ENCODE measurements around the gene RUNDC3A. TPM values are rescaled to one million over a fixed set of nuclear protein-coding genes. Genes with fewer than 3 reads are reported as not detected.

The RUNDC3A gene
- total RNA-seq, 1 experiment from 2014 or later: 0.36 TPM

GRCh38 chr17:44283344-44284023 lies 24.9 kb upstream of the RUNDC3A start:
- DNase-seq (ENCODE audit: low spot score): no peak

- no peak for DNase-seq (ENCODE audit: low spot score)
Measured at GRCh38 chr17:44284024-44284400, 24.4 kb upstream of the RUNDC3A start.

GRCh38 chr17:44287651-44288050 lies 20.8 kb upstream of the RUNDC3A start:
- no peak for DNase-seq (ENCODE audit: low spot score)

- no peak for DNase-seq (ENCODE audit: low spot score)
Measured at GRCh38 chr17:44293509-44294226, 14.7 kb upstream of the RUNDC3A start.

- DNase-seq (ENCODE audit: low spot score): no peak
Measured at GRCh38 chr17:44297975-44298374, 10.4 kb upstream of the RUNDC3A start.

GRCh38 chr17:44304651-44305050 lies 3.8 kb upstream of the RUNDC3A start:
- DNase-seq (ENCODE audit: low spot score): no peak

- DNase-seq (ENCODE audit: low spot score): no peak
Measured at GRCh38 chr17:44307387-44308186, 814 bp upstream of the RUNDC3A start.

GRCh38 chr17:44308865-44309264 lies 464 bp downstream of the RUNDC3A start:
- DNase-seq (ENCODE audit: low spot score): no peak

GRCh38 chr17:44309472-44309871 lies 1.1 kb downstream of the RUNDC3A start:
- no peak for DNase-seq (ENCODE audit: low spot score)

GRCh38 chr17:44310188-44310587 lies 1.8 kb downstream of the RUNDC3A start:
- no peak for DNase-seq (ENCODE audit: low spot score)

- no peak for DNase-seq (ENCODE audit: low spot score)
Measured at GRCh38 chr17:44310609-44311376, 2.4 kb downstream of the RUNDC3A start.

- DNase-seq (ENCODE audit: low spot score): no peak
Measured at GRCh38 chr17:44311562-44312181, 3.3 kb downstream of the RUNDC3A start.

- no peak for DNase-seq (ENCODE audit: low spot score)
Measured at GRCh38 chr17:44312396-44313104, 4.1 kb downstream of the RUNDC3A start.

- no peak for DNase-seq (ENCODE audit: low spot score)
Measured at GRCh38 chr17:44314031-44314430, 5.6 kb downstream of the RUNDC3A start.

- DNase-seq (ENCODE audit: low spot score): no peak
Measured at GRCh38 chr17:44314524-44314868, 6.1 kb downstream of the RUNDC3A start.

- DNase-seq (ENCODE audit: low spot score): no peak
Measured at GRCh38 chr17:44314869-44315661, 6.7 kb downstream of the RUNDC3A start.

GRCh38 chr17:44315760-44316731 lies 7.6 kb downstream of the RUNDC3A start:
- DNase-seq (ENCODE audit: low spot score): no peak

GRCh38 chr17:44317545-44317944 lies 9.1 kb downstream of the RUNDC3A start:
- no peak for DNase-seq (ENCODE audit: low spot score)
